ENCODE results near the gene PACS2. TPM values are rescaled to one million over a fixed set of nuclear protein-coding genes. Genes with fewer than 3 reads are reported as not detected.

PACS2 gene
- total RNA-seq, 1 experiment from 2014 or later, result 72.5 TPM

DNA sequence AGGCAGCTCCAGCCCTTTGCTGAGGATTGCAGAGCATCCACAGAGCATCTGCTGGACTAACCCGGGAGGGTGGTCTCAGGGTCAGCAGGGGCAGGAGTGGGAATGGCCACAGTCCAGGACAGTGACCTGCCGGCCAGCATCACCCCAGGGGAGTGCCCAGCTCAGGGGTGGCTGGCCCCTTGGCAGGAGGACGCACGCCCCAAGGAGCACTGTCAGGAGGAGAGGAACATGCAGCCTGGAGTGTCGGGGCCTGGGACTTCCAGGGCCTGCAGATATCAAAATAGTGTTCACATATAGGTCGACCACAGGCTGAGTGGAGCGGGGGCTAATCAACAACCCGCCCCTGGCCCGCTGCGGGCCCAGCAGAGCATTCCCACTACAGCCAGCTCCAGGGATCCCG is 50.6 kb downstream of the PACS2 start:
- no peak overlapping the region for H4K91ac ChIP-seq (ENCODE audit: insufficient read length, low read depth, low read length)
- H3K14ac ChIP-seq (ENCODE audit: insufficient read depth, low read length), result no peak overlapping the region; the same call in 1 of the 2 replicates
- Mint-ChIP-seq H3K36me3 (ENCODE audit: insufficient read depth in 1 of 3, low read depth in 3 of 3) (peaks cover 7 to 16% (median 16%) of the 10 kb centered on the region in 3 experiments; a peak in 6 of 7 replicates), H3K27ac (no peak overlapping the region), H3K9me3 (no peaks in the 10 kb centered on the region), H3K4me1 (peaks cover 0 to 4% of the 10 kb centered on the region in 2 experiments; a peak in 2 of 4 replicates), H3K4me3 (no peak overlapping the region), H3K27me3 (ENCODE audit: low read depth) (peaks cover 11% of the 10 kb centered on the region)
- H4K20me1 ChIP-seq (ENCODE audit: control insufficient read depth, insufficient read depth, insufficient read length), result no peaks in the 10 kb centered on the region
- no peak for DNase-seq
- H2AFZ ChIP-seq (ENCODE audit: low read length), result no peak overlapping the region
- H3K23me2 ChIP-seq (ENCODE audit: insufficient read length, low read depth, low read length, poor library complexity, severe bottlenecking), result no peaks in the 10 kb centered on the region
- H4K5ac ChIP-seq (ENCODE audit: insufficient read length, low read depth, low read length), result no peak overlapping the region
- H2AK5ac ChIP-seq (ENCODE audit: insufficient read length, low read length), result no peak overlapping the region
- no peak overlapping the region for H2BK120ac ChIP-seq (ENCODE audit: low read depth, low read length, poor library complexity, severe bottlenecking)
- no peak overlapping the region for H2BK5ac ChIP-seq (ENCODE audit: insufficient read length, low read length)
- H3K23ac ChIP-seq (ENCODE audit: insufficient read length, low read depth, low read length), result no peak overlapping the region
- H3K4ac ChIP-seq (ENCODE audit: low read depth, low read length), result no peak overlapping the region
- H3K9me3 ChIP-seq (ENCODE audit: control insufficient read depth, low read depth, low read length), result no peaks in the 10 kb centered on the region
- no peak overlapping the region for H3K27ac ChIP-seq (ENCODE audit: insufficient read length, low read depth, low read length)
- no peak overlapping the region for H3K56ac ChIP-seq (ENCODE audit: insufficient read length, low read depth, low read length)
- H3K4me1 ChIP-seq (ENCODE audit: insufficient read depth, low read length), result no peaks in the 10 kb centered on the region
- no peak overlapping the region for H4K8ac ChIP-seq (replicated peaks; ENCODE audit: insufficient read length, low read depth, low read length)
- no peak overlapping the region for H2BK20ac ChIP-seq (ENCODE audit: low read depth, low read length, poor library complexity, severe bottlenecking)
- no peak overlapping the region for H3K4me2 ChIP-seq (ENCODE audit: insufficient read depth, insufficient read length, low read length)
- H2BK15ac ChIP-seq (ENCODE audit: low read depth, low read length), result no peak overlapping the region
- no peak overlapping the region for H2BK12ac ChIP-seq (ENCODE audit: insufficient read length, low read depth, low read length)
- H3K79me2 ChIP-seq (ENCODE audit: insufficient read depth, low read length), result no peaks in the 10 kb centered on the region
- no peak overlapping the region for H3K18ac ChIP-seq (ENCODE audit: insufficient read length, low read depth, low read length)
- no peaks in the 10 kb centered on the region for H3K79me1 ChIP-seq (ENCODE audit: insufficient read depth, low read depth, low read length, poor library complexity, severe bottlenecking)
- H3K27me3 ChIP-seq (ENCODE audit: insufficient read depth, low read length), result no peaks in the 10 kb centered on the region
- H3T11ph ChIP-seq (ENCODE audit: low read length), result no peak overlapping the region
- no CpG with 5 or more reads among the region's 11 CpGs for WGBS (ENCODE audit: extremely low coverage, insufficient read length, low lambda C conversion rate)
- H3K9ac ChIP-seq (ENCODE audit: extremely low read depth, insufficient read length, low read length), result no peak overlapping the region
- TF ChIP-seq, protein P1, sequence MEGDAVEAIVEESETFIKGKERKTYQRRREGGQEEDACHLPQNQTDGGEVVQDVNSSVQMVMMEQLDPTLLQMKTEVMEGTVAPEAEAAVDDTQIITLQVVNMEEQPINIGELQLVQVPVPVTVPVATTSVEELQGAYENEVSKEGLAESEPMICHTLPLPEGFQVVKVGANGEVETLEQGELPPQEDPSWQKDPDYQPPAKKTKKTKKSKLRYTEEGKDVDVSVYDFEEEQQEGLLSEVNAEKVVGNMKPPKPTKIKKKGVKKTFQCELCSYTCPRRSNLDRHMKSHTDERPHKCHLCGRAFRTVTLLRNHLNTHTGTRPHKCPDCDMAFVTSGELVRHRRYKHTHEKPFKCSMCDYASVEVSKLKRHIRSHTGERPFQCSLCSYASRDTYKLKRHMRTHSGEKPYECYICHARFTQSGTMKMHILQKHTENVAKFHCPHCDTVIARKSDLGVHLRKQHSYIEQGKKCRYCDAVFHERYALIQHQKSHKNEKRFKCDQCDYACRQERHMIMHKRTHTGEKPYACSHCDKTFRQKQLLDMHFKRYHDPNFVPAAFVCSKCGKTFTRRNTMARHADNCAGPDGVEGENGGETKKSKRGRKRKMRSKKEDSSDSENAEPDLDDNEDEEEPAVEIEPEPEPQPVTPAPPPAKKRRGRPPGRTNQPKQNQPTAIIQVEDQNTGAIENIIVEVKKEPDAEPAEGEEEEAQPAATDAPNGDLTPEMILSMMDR (conservative IDR thresholded peaks at IDR 0.05), result no peak
